ENCODE data around the gene HDGFL3.

Gene HDGFL3

GRCh38 chr15:83108266-83109219 lies 99.1 kb downstream of the HDGFL3 start:
- no peak for TF ChIP-seq CTCF (conservative IDR thresholded peaks at IDR 0.05)
- H3K27ac ChIP-seq: no peak overlapping the region

- no peak for TF ChIP-seq CTCF (conservative IDR thresholded peaks at IDR 0.05)
- peak overlapping the region; percentile 19; the same call in 1 of the 2 replicates for H3K27ac ChIP-seq
These were observed 99.8 kb downstream of the HDGFL3 start for GRCh38 chr15:83107841-83108181.

GRCh38 chr15:83106994-83107840 lies 100.4 kb downstream of the HDGFL3 start, which contains the start of gene TM6SF1:
TM6SF1 (plus strand) TSS chr15:83107645; CDS start chr15:83107681, 36 bp downstream.
- peak within 1 kb of the TSS; percentile 19; the same call in 1 of the 2 replicates for H3K27ac ChIP-seq
- TF ChIP-seq CTCF (conservative IDR thresholded peaks at IDR 0.05): peak; percentile 26; the same call in 1 of the 2 replicates

GRCh38 chr15:83105440-83105839 lies 102.2 kb downstream of the HDGFL3 start:
- TF ChIP-seq CTCF (conservative IDR thresholded peaks at IDR 0.05): no peak
- H3K27ac ChIP-seq: no peak overlapping the region

- no peak overlapping the region for H3K27ac ChIP-seq
- no peak for TF ChIP-seq CTCF (conservative IDR thresholded peaks at IDR 0.05)
These were observed 103.5 kb downstream of the HDGFL3 start for GRCh38 chr15:83104141-83104540.

- TF ChIP-seq CTCF (conservative IDR thresholded peaks at IDR 0.05): no peak
- H3K27ac ChIP-seq: no peak overlapping the region
These were observed 105.3 kb downstream of the HDGFL3 start for GRCh38 chr15:83102346-83102745.

GRCh38 chr15:83100097-83100646 lies 107.5 kb downstream of the HDGFL3 start:
- no peak for TF ChIP-seq CTCF (conservative IDR thresholded peaks at IDR 0.05)
- H3K27ac ChIP-seq: no peak overlapping the region

All from VCaP (cell line).